ENCODE results near the gene APOC4.

DNA sequence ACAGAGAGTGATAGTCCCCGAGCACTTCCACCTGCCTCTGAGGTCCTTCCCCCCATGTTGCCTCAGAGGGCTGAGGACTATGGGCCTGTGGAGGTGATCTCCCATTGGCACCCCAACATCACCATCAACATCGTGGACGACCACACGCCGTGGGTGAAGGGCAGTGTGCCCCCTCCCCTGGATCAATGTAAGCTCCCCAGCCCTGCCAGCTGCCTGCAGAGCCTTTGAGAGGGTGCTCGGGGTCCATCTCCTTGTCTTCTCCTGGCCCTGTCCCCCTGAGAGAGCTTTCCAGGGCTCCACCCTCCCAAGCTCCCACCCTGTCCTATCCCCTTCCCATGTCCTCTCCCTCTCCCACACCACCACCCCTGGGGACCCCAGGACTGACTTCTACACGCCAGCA lies 44.4 kb downstream of the APOC4 start:
- no peak for TF ChIP-seq POLR2A (IDR thresholded peaks at IDR 0.05)
- TF ChIP-seq, protein P1, sequence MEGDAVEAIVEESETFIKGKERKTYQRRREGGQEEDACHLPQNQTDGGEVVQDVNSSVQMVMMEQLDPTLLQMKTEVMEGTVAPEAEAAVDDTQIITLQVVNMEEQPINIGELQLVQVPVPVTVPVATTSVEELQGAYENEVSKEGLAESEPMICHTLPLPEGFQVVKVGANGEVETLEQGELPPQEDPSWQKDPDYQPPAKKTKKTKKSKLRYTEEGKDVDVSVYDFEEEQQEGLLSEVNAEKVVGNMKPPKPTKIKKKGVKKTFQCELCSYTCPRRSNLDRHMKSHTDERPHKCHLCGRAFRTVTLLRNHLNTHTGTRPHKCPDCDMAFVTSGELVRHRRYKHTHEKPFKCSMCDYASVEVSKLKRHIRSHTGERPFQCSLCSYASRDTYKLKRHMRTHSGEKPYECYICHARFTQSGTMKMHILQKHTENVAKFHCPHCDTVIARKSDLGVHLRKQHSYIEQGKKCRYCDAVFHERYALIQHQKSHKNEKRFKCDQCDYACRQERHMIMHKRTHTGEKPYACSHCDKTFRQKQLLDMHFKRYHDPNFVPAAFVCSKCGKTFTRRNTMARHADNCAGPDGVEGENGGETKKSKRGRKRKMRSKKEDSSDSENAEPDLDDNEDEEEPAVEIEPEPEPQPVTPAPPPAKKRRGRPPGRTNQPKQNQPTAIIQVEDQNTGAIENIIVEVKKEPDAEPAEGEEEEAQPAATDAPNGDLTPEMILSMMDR (IDR thresholded peaks at IDR 0.05), result no peak

Measured in stomach (tissue), 4 donors.